AG04449 (cell line): ENCODE results near the gene RFTN2.
"Not testable (repeated sequence)": the region's sequence is repeated elsewhere in the genome, so short reads cannot be mapped to it uniquely, and the experiment has no call there.

Experiments used
- CTCF ChIA-PET: fragments of 350-600 bp; formaldehyde crosslinking; extraction: SDS; loops from one replicate; lab custom pipeline; 2021; ENCODE audit warnings: antibody characterized with exemption; lab: Yijun Ruan, JAX
- POLR2A ChIA-PET: fragments of 400-600, 350-600 bp; formaldehyde crosslinking; extraction: SDS; loops from one replicate; lab custom pipeline; 2020; ENCODE audit warnings: antibody characterized with exemption, inconsistent platforms; lab: Yijun Ruan, JAX
- DNase-seq: peaks from one replicate; pipeline ENCODE4 v3.0.0-alpha.2; 2010; ENCODE audit warnings: low read depth, low spot score
- H3K4me3 ChIP-seq: 2 replicates; pipeline ENCODE4 v1.5.1; 2011; ENCODE audit warnings: low read depth, mild to moderate bottlenecking, control low read depth, low read length
- TF ChIP-seq, protein P1 (sequence below): IDR thresholded peaks from one replicate; pipeline ENCODE4 v1.5.1; 2011; ENCODE audit warnings: mild to moderate bottlenecking, moderate library complexity, low read length, control low read depth, inconsistent platforms; ENCODE audit not compliant: insufficient read depth; ENCODE audit errors: missing control alignments

RFTN2 gene

DNA sequence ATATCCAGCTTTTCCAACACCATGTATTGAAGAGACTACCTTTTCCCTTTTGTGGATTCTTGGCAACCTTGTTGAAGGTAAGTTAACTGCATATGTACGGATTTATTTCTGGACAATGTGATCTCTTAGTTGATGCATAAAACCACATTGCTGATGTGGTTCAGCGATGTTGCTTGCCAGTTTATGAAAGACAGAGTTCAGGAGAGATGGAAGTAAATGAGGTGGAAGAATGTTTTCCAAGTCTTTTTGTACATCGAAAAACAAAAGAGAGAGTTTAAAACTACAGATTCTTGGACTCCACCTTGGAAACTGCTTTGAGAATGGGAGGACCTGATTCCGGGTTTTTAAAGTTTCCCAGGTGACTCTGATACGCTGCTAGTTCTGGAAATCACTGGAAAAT, 115.7 kb downstream of the RFTN2 start:
- POLR2A ChIA-PET = no interaction called here
- DNase-seq = no peak
- CTCF ChIA-PET = no interaction called here
- H3K4me3 ChIP-seq = no peak overlapping the region
- TF ChIP-seq, protein P1, sequence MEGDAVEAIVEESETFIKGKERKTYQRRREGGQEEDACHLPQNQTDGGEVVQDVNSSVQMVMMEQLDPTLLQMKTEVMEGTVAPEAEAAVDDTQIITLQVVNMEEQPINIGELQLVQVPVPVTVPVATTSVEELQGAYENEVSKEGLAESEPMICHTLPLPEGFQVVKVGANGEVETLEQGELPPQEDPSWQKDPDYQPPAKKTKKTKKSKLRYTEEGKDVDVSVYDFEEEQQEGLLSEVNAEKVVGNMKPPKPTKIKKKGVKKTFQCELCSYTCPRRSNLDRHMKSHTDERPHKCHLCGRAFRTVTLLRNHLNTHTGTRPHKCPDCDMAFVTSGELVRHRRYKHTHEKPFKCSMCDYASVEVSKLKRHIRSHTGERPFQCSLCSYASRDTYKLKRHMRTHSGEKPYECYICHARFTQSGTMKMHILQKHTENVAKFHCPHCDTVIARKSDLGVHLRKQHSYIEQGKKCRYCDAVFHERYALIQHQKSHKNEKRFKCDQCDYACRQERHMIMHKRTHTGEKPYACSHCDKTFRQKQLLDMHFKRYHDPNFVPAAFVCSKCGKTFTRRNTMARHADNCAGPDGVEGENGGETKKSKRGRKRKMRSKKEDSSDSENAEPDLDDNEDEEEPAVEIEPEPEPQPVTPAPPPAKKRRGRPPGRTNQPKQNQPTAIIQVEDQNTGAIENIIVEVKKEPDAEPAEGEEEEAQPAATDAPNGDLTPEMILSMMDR = no peak

DNA sequence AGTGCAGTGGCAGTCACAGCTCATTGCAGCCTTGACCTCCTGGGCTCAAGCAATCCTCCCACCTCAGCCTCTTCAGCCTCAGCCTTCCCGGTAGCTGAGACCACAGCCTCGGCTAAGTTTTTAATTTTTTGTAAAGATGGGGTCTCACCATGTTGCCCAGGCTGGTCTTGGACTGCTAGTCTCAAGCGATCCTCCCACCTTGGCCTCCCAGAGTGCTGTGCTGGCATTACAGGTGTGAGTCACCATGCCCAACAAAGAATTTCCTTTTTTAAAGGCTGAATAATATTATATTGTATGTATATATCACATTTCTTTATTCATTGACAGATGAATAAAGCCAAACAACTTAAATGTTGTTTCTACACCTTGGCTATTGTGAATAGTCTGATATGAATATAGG, 117.0 kb downstream of the RFTN2 start:
- H3K4me3 ChIP-seq = no peak overlapping the region
- DNase-seq = no peak
- ChIA-PET POLR2A (no interaction called here), CTCF (no interaction called here)
- TF ChIP-seq, protein P1 = no peak

DNA sequence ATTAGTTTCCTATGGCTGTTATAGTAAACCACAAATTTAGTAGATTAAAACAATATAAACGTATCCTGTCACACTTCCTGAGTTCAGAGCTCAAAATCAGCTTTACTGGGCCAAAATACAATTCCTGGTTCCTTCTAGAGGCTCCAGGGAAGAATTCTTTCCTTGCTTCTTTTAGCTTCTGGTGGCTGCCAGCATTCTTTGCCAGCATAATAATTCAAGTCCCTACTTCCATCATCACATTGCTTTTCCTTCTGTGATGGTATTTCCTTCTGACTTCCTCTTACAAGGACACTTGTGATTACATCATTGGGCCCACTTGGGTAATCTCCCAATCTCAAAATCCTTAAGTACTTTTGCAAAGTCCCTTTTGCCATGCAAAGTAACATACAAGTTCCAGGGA, 118.9 kb downstream of the RFTN2 start:
- TF ChIP-seq, protein P1 = no peak
- DNase-seq = no peak
- CTCF ChIA-PET = no interaction called here
- POLR2A ChIA-PET = no interaction called here
- no peak overlapping the region for H3K4me3 ChIP-seq

DNA sequence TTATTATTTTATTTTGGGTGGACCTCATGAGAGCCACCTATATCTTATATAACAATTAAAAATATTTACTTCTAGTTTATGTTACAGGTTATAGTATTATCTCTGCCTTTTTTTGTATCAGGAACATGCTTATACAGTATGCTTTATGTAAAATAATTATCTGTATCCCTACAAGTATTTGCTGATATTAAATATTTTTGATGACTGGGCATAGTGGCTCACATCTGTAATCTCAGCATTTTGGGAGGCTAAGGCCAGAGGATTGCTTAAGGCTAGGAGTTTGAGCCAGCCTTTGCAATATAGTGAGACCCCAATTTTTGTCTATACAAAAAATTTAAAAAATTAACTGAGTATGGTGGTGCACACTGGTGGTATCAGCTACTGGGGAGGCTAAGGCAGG, 119.9 kb downstream of the RFTN2 start:
- POLR2A ChIA-PET = no interaction called here
- TF ChIP-seq, protein P1 = no peak
- no peak for DNase-seq
- H3K4me3 ChIP-seq = no peak overlapping the region
- CTCF ChIA-PET = no interaction called here

DNA sequence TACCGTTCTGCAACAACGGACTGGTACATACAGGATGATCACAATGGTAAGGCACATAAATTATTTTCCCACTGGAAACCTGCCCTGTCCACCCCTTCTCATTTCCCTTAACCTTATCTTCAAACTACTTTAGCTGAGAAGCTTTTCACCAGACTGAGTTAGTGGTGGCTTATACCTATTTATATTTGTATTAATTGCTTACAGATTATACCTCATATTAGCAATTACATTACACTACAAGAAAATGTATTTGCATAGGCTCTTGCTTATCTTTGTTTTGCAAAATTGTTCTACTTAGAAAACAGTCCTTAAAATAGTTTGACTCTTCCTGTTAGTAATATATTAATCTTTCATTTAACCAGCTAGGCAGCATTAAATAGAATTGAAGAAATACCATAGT, 124.1 kb downstream of the RFTN2 start:
- POLR2A ChIA-PET, DNase-seq, H3K4me3 ChIP-seq, CTCF ChIA-PET: not testable (repeated sequence)

DNA sequence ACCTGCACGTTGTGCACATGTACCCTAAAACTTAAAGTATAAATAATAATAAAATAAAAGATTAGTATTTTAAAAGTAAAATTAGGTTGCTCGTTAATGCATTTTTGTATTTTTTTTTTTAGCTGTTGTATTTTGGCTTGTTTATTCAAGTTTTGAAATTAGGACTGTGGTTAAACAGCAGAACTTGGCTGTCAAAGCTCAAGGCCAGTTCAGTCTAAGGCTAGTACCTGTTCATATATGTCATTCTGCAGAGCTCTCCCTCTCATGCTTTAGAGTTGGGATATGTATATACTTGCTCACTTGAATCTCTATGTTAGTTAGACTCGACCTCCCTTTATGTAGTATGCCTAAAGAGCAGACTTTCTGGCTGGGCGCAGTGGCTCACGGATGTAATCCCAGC, 126.8 kb downstream of the RFTN2 start:
- CTCF ChIA-PET = no interaction called here
- H3K4me3 ChIP-seq = no peak overlapping the region
- POLR2A ChIA-PET = no interaction called here
- TF ChIP-seq, protein P1 = no peak
- DNase-seq = no peak

DNA sequence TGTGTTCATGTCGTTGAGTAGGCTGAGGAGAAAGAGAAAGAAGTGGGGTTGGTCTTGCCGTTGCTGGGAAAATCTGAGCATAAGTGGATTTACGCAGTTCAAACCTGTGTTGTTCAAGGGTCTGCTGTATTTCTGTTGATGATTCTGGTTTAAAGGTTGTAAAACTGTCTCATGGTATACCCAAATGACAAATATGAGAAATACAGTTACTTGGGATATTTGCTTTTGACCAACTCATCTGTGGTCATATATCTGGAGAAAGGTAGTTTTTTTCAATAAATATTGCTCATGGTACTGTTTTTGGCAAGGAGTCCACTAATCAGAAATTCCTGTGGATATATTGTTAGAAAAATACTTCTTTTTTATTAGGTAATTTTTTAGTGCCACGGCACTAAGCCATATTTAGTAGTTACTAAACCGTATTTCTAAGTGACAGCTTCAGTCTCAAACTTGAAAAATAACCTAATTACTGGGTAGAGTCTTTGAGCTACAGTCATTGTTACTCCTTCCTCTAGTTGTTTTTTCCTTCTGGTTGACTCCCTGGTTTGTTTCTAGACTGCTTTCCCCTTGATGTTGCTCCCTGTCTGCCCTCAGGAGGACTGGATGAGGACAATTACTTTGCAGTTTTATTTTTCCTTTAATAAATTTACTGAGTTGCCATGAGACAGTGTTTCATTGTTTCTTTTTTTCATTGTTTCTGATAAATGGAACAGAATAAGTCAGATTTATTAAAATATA, 128.1 kb downstream of the RFTN2 start:
- POLR2A ChIA-PET = no interaction called here
- DNase-seq = no peak
- TF ChIP-seq, protein P1 = no peak
- no peak overlapping the region for H3K4me3 ChIP-seq
- CTCF ChIA-PET = no interaction called here
